ENCODE measurements around the gene TOX2. TPM values are rescaled to one million over a fixed set of nuclear protein-coding genes. Genes with fewer than 3 reads are reported as not detected.

The TOX2 gene
- total RNA-seq, 6 experiments from 2014 or later: 1.5 to 5.0 (median 2.2) TPM

DNA sequence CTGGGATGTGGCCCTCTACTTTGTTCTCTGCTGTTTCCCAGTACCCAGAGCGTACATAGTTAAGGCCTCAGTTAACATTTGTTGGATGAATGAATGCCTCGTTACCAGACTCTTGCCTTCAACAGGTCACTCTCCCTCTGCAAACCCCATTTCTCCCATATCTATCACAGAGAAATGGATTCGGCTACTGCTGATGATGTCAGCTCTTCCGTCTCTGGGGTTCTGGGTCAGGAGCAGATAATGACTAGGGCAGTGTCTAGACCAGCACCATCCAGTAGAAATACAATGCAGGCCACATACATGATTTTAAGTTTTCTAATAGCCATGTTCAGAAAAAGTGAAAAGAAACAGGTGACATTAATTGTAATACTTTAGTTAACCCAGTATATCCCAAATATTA lies 47.9 kb downstream of the TOX2 start:
- intact Hi-C loops (cut with DNase I): no loop called here
- DNase-seq (no peak), ATAC-seq (no peak)
- H3K4me3 ChIP-seq: no peak overlapping the region
- H3K4me1 ChIP-seq: peaks cover 0 to 44% (median 18%) of the 10 kb centered on the region in 4 donors
- H3K9me3 ChIP-seq: no peaks in the 10 kb centered on the region
- no peak overlapping the region for H3K27ac ChIP-seq
- TF ChIP-seq, protein P1, sequence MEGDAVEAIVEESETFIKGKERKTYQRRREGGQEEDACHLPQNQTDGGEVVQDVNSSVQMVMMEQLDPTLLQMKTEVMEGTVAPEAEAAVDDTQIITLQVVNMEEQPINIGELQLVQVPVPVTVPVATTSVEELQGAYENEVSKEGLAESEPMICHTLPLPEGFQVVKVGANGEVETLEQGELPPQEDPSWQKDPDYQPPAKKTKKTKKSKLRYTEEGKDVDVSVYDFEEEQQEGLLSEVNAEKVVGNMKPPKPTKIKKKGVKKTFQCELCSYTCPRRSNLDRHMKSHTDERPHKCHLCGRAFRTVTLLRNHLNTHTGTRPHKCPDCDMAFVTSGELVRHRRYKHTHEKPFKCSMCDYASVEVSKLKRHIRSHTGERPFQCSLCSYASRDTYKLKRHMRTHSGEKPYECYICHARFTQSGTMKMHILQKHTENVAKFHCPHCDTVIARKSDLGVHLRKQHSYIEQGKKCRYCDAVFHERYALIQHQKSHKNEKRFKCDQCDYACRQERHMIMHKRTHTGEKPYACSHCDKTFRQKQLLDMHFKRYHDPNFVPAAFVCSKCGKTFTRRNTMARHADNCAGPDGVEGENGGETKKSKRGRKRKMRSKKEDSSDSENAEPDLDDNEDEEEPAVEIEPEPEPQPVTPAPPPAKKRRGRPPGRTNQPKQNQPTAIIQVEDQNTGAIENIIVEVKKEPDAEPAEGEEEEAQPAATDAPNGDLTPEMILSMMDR (IDR thresholded peaks at IDR 0.05): no peak
- no peak for TF ChIP-seq POLR2A (IDR thresholded peaks at IDR 0.05)
- WGBS (ENCODE audit: insufficient coverage, low coverage, low lambda C conversion rate, missing lambda C conversion rate): 79% methylated on average over 3 of the region's 4 CpGs
- no peaks in the 10 kb centered on the region for H3K36me3 ChIP-seq
- no peaks in the 10 kb centered on the region for H3K27me3 ChIP-seq

DNA sequence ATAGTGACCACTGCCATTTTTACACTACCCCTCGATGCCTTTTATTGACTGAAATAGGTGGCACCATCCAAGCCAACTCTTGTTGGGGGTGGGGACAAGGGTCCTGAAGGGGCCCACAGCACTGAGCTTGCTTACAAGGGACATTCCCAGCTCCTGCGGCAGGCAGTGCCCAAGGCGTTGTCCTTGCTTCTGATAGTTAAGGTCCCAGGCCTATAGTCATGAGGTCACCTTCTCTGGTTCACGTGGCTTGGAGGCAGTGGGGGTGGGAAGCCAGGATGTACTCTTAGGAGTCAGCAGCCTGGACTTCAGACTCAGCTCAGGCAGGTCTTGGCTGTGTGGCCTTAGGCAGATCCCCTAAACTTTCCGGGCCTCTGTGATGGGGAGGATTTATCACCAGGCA lies 48.6 kb downstream of the TOX2 start:
- peak; percentile 42 to 56 (median 52) for ATAC-seq

DNA sequence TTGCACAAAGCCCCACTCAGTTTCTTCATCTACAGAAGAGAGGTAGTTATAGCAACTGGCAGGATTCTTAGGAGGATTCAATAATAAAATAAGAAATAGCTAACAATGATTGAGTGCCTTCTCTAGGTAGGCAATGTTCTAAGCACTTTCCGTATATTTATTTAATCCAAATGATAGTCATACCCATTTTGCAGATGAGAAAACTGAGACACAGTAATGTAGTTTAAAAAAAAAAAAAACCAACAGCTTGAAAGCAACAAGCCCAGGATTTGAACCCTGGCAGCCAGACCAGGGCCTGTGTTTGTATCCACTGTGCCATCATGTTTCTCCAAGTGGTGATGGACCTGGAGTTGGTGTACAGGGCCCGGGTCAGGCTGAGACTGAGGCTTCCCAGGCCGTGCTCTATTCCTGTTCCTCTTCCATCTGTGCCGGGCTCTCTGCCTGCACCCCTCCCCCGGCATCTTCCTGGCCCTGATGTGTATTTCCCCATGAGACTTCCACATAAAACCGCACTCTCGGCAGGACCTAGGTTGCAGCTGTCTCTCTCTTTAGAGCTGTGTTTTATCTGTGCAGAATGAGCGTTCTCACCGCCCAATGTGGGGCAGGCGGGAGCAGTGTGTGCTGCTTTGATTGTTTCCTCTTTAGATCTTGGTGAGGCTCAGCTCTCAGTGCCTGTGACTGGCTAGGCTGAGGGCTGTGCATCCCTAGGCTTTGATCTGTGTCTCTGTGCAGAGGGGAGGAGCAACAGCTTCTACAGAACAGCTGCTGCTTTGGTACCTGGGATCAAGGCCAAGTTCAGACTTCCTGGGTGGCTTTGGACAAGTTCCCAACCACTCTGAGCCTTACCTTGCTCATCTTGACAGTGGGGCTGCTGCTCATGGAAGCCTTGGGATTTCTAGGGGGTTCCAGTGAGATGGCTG lies 49.5 kb downstream of the TOX2 start:
- H3K9me3 ChIP-seq: no peaks in the 10 kb centered on the region
- H3K36me3 ChIP-seq: no peaks in the 10 kb centered on the region
- no peaks in the 10 kb centered on the region for H3K27me3 ChIP-seq
- no peak for TF ChIP-seq POLR2A (IDR thresholded peaks at IDR 0.05)
- TF ChIP-seq, protein P1 (IDR thresholded peaks at IDR 0.05): no peak
- H3K4me1 ChIP-seq: peaks cover 0 to 28% (median 8%) of the 10 kb centered on the region in 4 donors
- 53% methylated on average over 10 of the region's 10 CpGs for WGBS (ENCODE audit: insufficient coverage, low coverage, low lambda C conversion rate, missing lambda C conversion rate)
- no peak overlapping the region for H3K27ac ChIP-seq
- no peak overlapping the region for H3K4me3 ChIP-seq
- ATAC-seq (peak; percentile 17 to 30 (median 17)), DNase-seq (peak in 1 of 3 donors; percentile 44)
- intact Hi-C loops (cut with DNase I): no loop called here

More for the DNA sequence above, 48.6 kb downstream of the TOX2 start:
- Histone ChIP-seq H3K9me3 (no peaks in the 10 kb centered on the region), H3K36me3 (no peaks in the 10 kb centered on the region), H3K4me1 (peaks cover 0 to 37% (median 15%) of the 10 kb centered on the region in 4 donors), H3K4me3 (no peak overlapping the region), H3K27me3 (no peaks in the 10 kb centered on the region), H3K27ac (no peak overlapping the region)
- peak; percentile 53 to 69 (median 61) for DNase-seq
- 31% methylated on average over 4 of the region's 5 CpGs for whole genome bisulfite sequencing (ENCODE audit: insufficient coverage, low coverage, low lambda C conversion rate, missing lambda C conversion rate)
- intact Hi-C loops (cut with DNase I): no loop called here
- TF ChIP-seq POLR2A (IDR thresholded peaks at IDR 0.05): no peak
- TF ChIP-seq, protein P1 (IDR thresholded peaks at IDR 0.05): no peak

DNA sequence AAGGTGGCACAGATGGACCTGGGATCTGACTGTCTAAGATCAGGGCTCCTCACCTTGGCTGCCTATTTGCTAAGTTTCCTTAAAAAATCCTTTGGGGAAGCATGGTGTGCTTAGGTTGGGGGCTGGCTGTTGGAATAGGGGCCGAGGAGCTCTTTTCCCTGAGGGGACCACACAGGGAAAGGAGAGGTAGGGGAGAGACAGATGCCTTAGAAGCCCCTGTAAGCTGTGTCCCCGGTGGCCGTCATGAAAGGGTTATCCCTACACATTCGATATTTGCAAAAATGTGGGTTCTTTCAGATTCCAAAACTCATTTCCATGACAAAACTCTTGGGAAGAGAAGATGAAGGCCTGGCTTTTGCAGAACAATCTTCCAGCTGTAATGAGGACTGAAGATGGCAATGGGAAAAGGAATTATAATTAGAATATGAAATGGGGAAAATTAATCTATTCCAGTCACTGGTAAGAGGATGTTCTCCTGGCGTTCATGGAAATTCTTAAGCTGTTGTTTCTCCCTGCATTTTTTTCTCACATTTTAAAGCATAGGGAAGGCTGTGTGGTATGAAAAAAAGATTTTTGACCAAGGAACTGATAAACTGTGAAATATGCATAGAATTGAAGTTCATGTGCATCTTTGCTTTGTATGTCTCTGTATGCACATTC lies 53.8 kb downstream of the TOX2 start:
- DNase-seq (no peak), ATAC-seq (no peak)
- H3K4me3 ChIP-seq: no peak overlapping the region
- no peaks in the 10 kb centered on the region for H3K36me3 ChIP-seq
- intact Hi-C loops (cut with DNase I): no loop called here
- TF ChIP-seq, protein P1 (IDR thresholded peaks at IDR 0.05): no peak
- no peak for TF ChIP-seq POLR2A (IDR thresholded peaks at IDR 0.05)
- H3K4me1 ChIP-seq: peaks cover 0 to 11% (median 1%) of the 10 kb centered on the region in 4 donors
- no peak overlapping the region for H3K27ac ChIP-seq
- no peaks in the 10 kb centered on the region for H3K9me3 ChIP-seq
- WGBS (ENCODE audit: insufficient coverage, low coverage, low lambda C conversion rate, missing lambda C conversion rate): 49% methylated on average over 5 of the region's 5 CpGs
- no peaks in the 10 kb centered on the region for H3K27me3 ChIP-seq
